ENCODE results near the gene URGCP.

DNA sequence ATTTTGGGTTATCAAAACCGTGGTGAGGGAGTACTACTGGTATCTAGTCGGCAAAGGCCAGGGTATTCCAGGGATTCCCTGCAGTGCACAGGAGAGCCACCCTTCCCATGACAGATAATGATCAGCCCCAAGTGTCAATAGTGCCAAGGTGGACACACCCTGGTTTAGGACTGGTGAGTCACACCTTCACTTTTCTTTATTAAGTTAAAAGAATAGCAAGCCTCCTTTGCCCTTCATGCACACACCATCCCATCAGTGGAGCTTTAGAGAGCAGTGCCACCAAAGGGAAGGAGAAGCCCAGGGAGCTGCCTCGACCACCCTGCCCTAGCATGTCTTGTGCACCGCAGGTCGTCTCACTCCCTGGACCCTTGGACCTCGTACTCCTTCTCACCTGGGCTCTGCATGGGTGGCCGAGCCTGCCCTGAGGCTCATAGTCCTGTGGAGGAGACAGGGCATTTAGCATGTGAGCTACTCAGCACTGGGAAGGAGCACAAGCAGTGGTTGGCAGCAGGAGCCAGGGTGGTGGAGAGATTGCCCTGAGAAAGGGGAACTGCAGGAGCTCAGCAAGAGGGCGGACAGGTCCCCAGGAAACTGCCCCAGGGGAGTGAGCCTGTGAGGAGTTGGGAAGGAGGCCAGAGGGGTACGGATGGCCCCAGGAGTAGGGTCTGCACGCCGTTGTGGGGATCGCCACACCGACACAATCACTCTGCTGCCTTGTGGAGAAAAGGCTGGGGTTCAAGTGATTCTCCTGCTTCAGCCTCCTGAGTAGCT is 37.2 kb upstream of the URGCP start:
- TF ChIP-seq POLR2A (IDR thresholded peaks at IDR 0.05; ENCODE audit: low read depth, low read length) (no peak), MXI1 (IDR thresholded peaks at IDR 0.05; ENCODE audit: borderline replicate concordance, low read depth, low read length) (no peak), FOS (IDR thresholded peaks at IDR 0.05; ENCODE audit: low read depth, low read length) (no peak), CEBPB (IDR thresholded peaks at IDR 0.05; ENCODE audit: low read depth, low read length) (no peak), MAFK (IDR thresholded peaks at IDR 0.05; ENCODE audit: low read depth, low read length) (no peak), RCOR1 (IDR thresholded peaks at IDR 0.05; ENCODE audit: insufficient replicate concordance, low read length) (no peak), RAD21 (IDR thresholded peaks at IDR 0.05; ENCODE audit: low read length) (no peak), SMC3 (IDR thresholded peaks at IDR 0.05; ENCODE audit: low read depth, low read length) (no peak), CHD1 (IDR thresholded peaks at IDR 0.05; ENCODE audit: low read depth, low read length) (no peak)
- TF ChIP-seq, protein P1, sequence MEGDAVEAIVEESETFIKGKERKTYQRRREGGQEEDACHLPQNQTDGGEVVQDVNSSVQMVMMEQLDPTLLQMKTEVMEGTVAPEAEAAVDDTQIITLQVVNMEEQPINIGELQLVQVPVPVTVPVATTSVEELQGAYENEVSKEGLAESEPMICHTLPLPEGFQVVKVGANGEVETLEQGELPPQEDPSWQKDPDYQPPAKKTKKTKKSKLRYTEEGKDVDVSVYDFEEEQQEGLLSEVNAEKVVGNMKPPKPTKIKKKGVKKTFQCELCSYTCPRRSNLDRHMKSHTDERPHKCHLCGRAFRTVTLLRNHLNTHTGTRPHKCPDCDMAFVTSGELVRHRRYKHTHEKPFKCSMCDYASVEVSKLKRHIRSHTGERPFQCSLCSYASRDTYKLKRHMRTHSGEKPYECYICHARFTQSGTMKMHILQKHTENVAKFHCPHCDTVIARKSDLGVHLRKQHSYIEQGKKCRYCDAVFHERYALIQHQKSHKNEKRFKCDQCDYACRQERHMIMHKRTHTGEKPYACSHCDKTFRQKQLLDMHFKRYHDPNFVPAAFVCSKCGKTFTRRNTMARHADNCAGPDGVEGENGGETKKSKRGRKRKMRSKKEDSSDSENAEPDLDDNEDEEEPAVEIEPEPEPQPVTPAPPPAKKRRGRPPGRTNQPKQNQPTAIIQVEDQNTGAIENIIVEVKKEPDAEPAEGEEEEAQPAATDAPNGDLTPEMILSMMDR (conservative IDR thresholded peaks at IDR 0.05; ENCODE audit: low read depth, low read length), result no peak
- TF ChIP-seq, protein P2, sequence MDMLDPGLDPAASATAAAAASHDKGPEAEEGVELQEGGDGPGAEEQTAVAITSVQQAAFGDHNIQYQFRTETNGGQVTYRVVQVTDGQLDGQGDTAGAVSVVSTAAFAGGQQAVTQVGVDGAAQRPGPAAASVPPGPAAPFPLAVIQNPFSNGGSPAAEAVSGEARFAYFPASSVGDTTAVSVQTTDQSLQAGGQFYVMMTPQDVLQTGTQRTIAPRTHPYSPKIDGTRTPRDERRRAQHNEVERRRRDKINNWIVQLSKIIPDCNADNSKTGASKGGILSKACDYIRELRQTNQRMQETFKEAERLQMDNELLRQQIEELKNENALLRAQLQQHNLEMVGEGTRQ (IDR thresholded peaks at IDR 0.05; ENCODE audit: low read depth, low read length), result no peak
- TF ChIP-seq, protein P3, sequence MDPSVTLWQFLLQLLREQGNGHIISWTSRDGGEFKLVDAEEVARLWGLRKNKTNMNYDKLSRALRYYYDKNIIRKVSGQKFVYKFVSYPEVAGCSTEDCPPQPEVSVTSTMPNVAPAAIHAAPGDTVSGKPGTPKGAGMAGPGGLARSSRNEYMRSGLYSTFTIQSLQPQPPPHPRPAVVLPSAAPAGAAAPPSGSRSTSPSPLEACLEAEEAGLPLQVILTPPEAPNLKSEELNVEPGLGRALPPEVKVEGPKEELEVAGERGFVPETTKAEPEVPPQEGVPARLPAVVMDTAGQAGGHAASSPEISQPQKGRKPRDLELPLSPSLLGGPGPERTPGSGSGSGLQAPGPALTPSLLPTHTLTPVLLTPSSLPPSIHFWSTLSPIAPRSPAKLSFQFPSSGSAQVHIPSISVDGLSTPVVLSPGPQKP (IDR thresholded peaks at IDR 0.05; ENCODE audit: borderline replicate concordance, low read depth, low read length), result no peak
